SH-SY5Y (cell line): ENCODE data around the gene LENG9.

Experiments
- GATA2 ChIP-seq: IDR thresholded peaks from 2 replicates; pipeline ENCODE4 v1.6.1; 2011; ENCODE audit warnings: mild to moderate bottlenecking, low read depth, low read length
- GATA3 ChIP-seq: IDR thresholded peaks from 2 replicates; pipeline ENCODE4 v1.6.1; 2011; ENCODE audit warnings: low read depth, mild to moderate bottlenecking, low read length, moderate library complexity

GRCh38 chr19:54475706-54476105 is 12.1 kb upstream of the LENG9 start:
- TF ChIP-seq GATA2, result no peak
- no peak for TF ChIP-seq GATA3
